HCT116 (cell line): ENCODE results near the gene GGACT. TPM values are rescaled to one million over a fixed set of nuclear protein-coding genes. Genes with fewer than 3 reads are reported as not detected.

Source experiments
- ATAC-seq: fragments of 200-7000 bp; cut with Tn5 transposase; 2 replicates; pipeline ENCODE4 v1.9.1; 2020; ENCODE audit warnings: mild to moderate bottlenecking, moderate library complexity
- BruUV-seq: library from RNA; stranded (reverse); fragments of 400-500 nt; replicated peaks from 2 replicates; lab custom pipeline; 2021; lab: Mats Ljungman, UMichigan
- CTCF ChIA-PET: fragments of 300-600 bp; sonication (Branson Sonifier 250); formaldehyde crosslinking; loops from one replicate; lab custom pipeline; 2021; ENCODE audit warnings: antibody characterized with exemption; lab: Charles Lee
- POLR2A ChIA-PET: fragments of 300-600, 350-600 bp; sonication (Branson Sonifier 250); formaldehyde crosslinking; loops from one replicate; lab custom pipeline; 2021; ENCODE audit warnings: antibody characterized with exemption; lab: Charles Lee
- RAD21 ChIA-PET, 2 experiments: fragments of 300-600 bp; sonication (Branson Sonifier 250); formaldehyde crosslinking; loops; one replicate each; lab custom pipeline; 2023; ENCODE audit warnings: low total read pairs in 2 of 2; ENCODE audit not compliant: uncharacterized antibody in 2 of 2, unreplicated experiment in 2 of 2, low non-redundant PET in 1 of 2; lab: Charles Lee
- DNase-seq: peaks from one replicate; pipeline ENCODE4 v3.0.0-alpha.2; 2010; ENCODE audit warnings: low read depth, low spot score
- H2AFZ ChIP-seq: fragments of 200-600 bp; shearing (Covaris generic), sonication (generic); 2 replicates; pipeline ENCODE4 v1.6.1; 2017; ENCODE audit warnings: low read depth, mixed run types, mixed read lengths, antibody characterized with exemption, low read length; ENCODE audit not compliant: poor library complexity, severe bottlenecking
- H3K27ac ChIP-seq: 2 replicates; pipeline ENCODE4 v1.5.1; 2012; ENCODE audit warnings: low read depth, low read length
- H3K27me3 ChIP-seq: fragments of 200-600 bp; sonication (generic); 2 replicates; pipeline ENCODE4 v1.6.1; 2016; ENCODE audit warnings: mixed run types, low read length, mixed read lengths; ENCODE audit not compliant: insufficient read depth
- H3K36me3 ChIP-seq, 2 experiments: fragments of 200-500 bp in 1 of 2; fragments of 200-600 bp in 1 of 2; sonication (Bioruptor generic) in 1 of 2; sonication (generic) in 1 of 2; 2 replicates each; pipeline versions ENCODE4 v1.5.1 to v1.6.1; 2014 to 2016; ENCODE audit warnings: low read length in 2 of 2, inconsistent platforms in 1 of 2, mixed read lengths in 1 of 2, mixed run types in 1 of 2; ENCODE audit not compliant: insufficient read depth in 2 of 2, control insufficient read depth in 1 of 2
- H3K4me1 ChIP-seq, 2 experiments: fragments of 200-600 bp in 1 of 2; sonication (generic) in 1 of 2; 2 replicates each; pipeline versions ENCODE4 v1.5.1 to v1.6.1; 2012 to 2017; ENCODE audit warnings: low read length in 2 of 2, inconsistent platforms in 1 of 2, mild to moderate bottlenecking in 1 of 2, mixed read lengths in 1 of 2, mixed run types in 1 of 2, moderate library complexity in 1 of 2; ENCODE audit not compliant: insufficient read depth in 2 of 2, control insufficient read depth in 1 of 2
- H3K4me2 ChIP-seq: fragments of 200-600 bp; sonication (generic); 2 replicates; pipeline ENCODE4 v1.6.1; 2017; ENCODE audit warnings: mixed run types, low read length, mixed read lengths
- H3K4me3 ChIP-seq, 2 experiments: fragments of 200-600 bp in 1 of 2; sonication (generic) in 1 of 2; replicated peaks in 1 of 2; 2 replicates each; pipeline ENCODE4 v1.5.1; 2011 to 2016; ENCODE audit warnings: low read length in 2 of 2, control low read depth in 1 of 2, low read depth in 1 of 2, mild to moderate bottlenecking in 1 of 2, mixed read lengths in 1 of 2, mixed run types in 1 of 2
- H3K79me2 ChIP-seq: fragments of 200-600 bp; sonication (generic); 2 replicates; pipeline ENCODE4 v1.6.1; 2017; ENCODE audit warnings: mild to moderate bottlenecking, mixed run types, low read length, moderate library complexity, mixed read lengths; ENCODE audit not compliant: insufficient read depth
- H3K9ac ChIP-seq: fragments of 200-600 bp; sonication (generic); 2 replicates; pipeline ENCODE4 v1.6.1; 2016; ENCODE audit warnings: low read length, mixed read lengths
- H3K9me2 ChIP-seq: fragments of 200-600 bp; sonication (generic), shearing (Covaris generic); 2 replicates; pipeline ENCODE4 v1.6.1; 2017; ENCODE audit warnings: mixed run types, mild to moderate bottlenecking, moderate library complexity; ENCODE audit not compliant: insufficient read depth
- H3K9me3 ChIP-seq, 2 experiments: fragments of 200-500 bp in 1 of 2; fragments of 200-600 bp in 1 of 2; sonication (Bioruptor generic) in 1 of 2; sonication (generic) in 1 of 2; 2 replicates each; pipeline ENCODE4 v1.6.1; 2014 to 2017; ENCODE audit warnings: low read length in 2 of 2, mixed read lengths in 2 of 2, inconsistent platforms in 1 of 2, low read depth in 1 of 2, mild to moderate bottlenecking in 1 of 2, mixed run types in 1 of 2, moderate library complexity in 1 of 2; ENCODE audit not compliant: control insufficient read depth in 1 of 2, insufficient read depth in 1 of 2
- H4K20me1 ChIP-seq: fragments of 200-600 bp; sonication (generic), shearing (Covaris generic); 2 replicates; pipeline ENCODE4 v1.6.1; 2017; ENCODE audit warnings: mixed run types, mild to moderate bottlenecking, moderate library complexity; ENCODE audit not compliant: insufficient read depth
- CBX3 ChIP-seq: IDR thresholded peaks from 2 replicates; pipeline ENCODE4 v1.6.1; 2012; ENCODE audit warnings: low read depth
- CEBPB ChIP-seq: IDR thresholded peaks from 2 replicates; pipeline ENCODE4 v1.6.1; 2012; ENCODE audit warnings: low read depth
- CTCF ChIP-seq, 3 experiments: fragments of 200-600 bp in 1 of 3; sonication (generic) in 1 of 3; IDR thresholded peaks in 2 of 3; conservative IDR thresholded peaks in 1 of 3; 2 replicates each; pipeline ENCODE4 v1.5.1; 2012 to 2017; ENCODE audit warnings: low read depth in 2 of 3, low read length in 2 of 3, antibody characterized with exemption in 1 of 3, borderline replicate concordance in 1 of 3, control low read depth in 1 of 3, mild to moderate bottlenecking in 1 of 3, mixed read lengths in 1 of 3, mixed run types in 1 of 3, moderate library complexity in 1 of 3; ENCODE audit not compliant: insufficient read depth in 1 of 3
- EGR1 ChIP-seq: IDR thresholded peaks from 2 replicates; pipeline ENCODE4 v1.6.1; 2012; ENCODE audit warnings: low read depth
- ELF1 ChIP-seq: IDR thresholded peaks from 2 replicates; pipeline ENCODE4 v1.6.1; 2012; ENCODE audit warnings: low read depth, borderline replicate concordance
- EZH2 ChIP-seq: fragments of 200-600 bp; sonication (generic); IDR thresholded peaks from 2 replicates; pipeline ENCODE4 v1.6.1; 2017; ENCODE audit warnings: antibody characterized with exemption, mixed run types
- FOSL1 ChIP-seq: IDR thresholded peaks from 2 replicates; pipeline ENCODE4 v1.6.1; 2012; ENCODE audit warnings: low read depth
- JUND ChIP-seq: IDR thresholded peaks from 2 replicates; pipeline ENCODE4 v1.6.1; 2012
- POLR2A ChIP-seq: IDR thresholded peaks from 2 replicates; pipeline ENCODE4 v1.7.0; 2011; ENCODE audit warnings: borderline replicate concordance; ENCODE audit not compliant: insufficient read depth, insufficient read length; ENCODE audit errors: extremely low read depth
- POLR2AphosphoS5 ChIP-seq: IDR thresholded peaks from 2 replicates; pipeline ENCODE4 v1.6.1; 2011; ENCODE audit warnings: mild to moderate bottlenecking, low read depth, low read length, moderate library complexity
- RAD21 ChIP-seq: IDR thresholded peaks from 2 replicates; pipeline ENCODE4 v1.6.1; 2012; ENCODE audit warnings: low read depth, mild to moderate bottlenecking
- SP1 ChIP-seq: IDR thresholded peaks from 2 replicates; pipeline ENCODE4 v1.6.1; 2012; ENCODE audit warnings: low read depth
- SRF ChIP-seq: IDR thresholded peaks from 2 replicates; pipeline ENCODE4 v1.6.1; 2012; ENCODE audit warnings: low read depth
- YY1 ChIP-seq: IDR thresholded peaks from 2 replicates; pipeline ENCODE4 v1.6.1; 2011; ENCODE audit warnings: low read length, low read depth, moderate library complexity, mild to moderate bottlenecking; ENCODE audit not compliant: insufficient replicate concordance; ENCODE audit errors: extremely low read depth
- ZBTB33 ChIP-seq: IDR thresholded peaks from 2 replicates; pipeline ENCODE4 v1.6.1; 2011; ENCODE audit warnings: mild to moderate bottlenecking, low read length, moderate library complexity; ENCODE audit not compliant: insufficient replicate concordance; ENCODE audit errors: extremely low read depth
- ZFX ChIP-seq: fragments of 450-650 bp; IDR thresholded peaks from 2 replicates; pipeline ENCODE4 v1.6.1; 2017
- ZNF274 ChIP-seq: fragments of 200-500 bp; sonication (Bioruptor generic); IDR thresholded peaks from 2 replicates; pipeline ENCODE4 v1.6.1; 2014; ENCODE audit warnings: mild to moderate bottlenecking, low read depth, low read length, inconsistent platforms
- intact Hi-C: fragments of 100-400 bp; cut with micrococcal nuclease; formaldehyde crosslinking; loops from 2 replicates; pipeline ENCODE4 v1.10.0; 2022
- total RNA-seq: library from RNA; stranded (reverse); gene quantifications from one replicate; pipeline ENCODE4 v1.2.1, GENCODE V29; 2021; ENCODE audit not compliant: unreplicated experiment
- TF ChIP-seq, protein P1 (sequence below): IDR thresholded peaks from 2 replicates; pipeline ENCODE4 v1.6.1; 2012; ENCODE audit warnings: low read depth
- TF ChIP-seq, protein P2 (sequence below): IDR thresholded peaks from 2 replicates; pipeline ENCODE4 v1.6.1; 2012

The GGACT gene
- total RNA-seq, 1 experiment from 2014 or later: 5.0 TPM

- CTCF ChIA-PET: no interaction called here
- Histone ChIP-seq H3K27me3 (no peaks in the 10 kb centered on the region), H3K9ac (no peak overlapping the region), H3K36me3 (no peaks in the 10 kb centered on the region), H3K79me2 (no peaks in the 10 kb centered on the region), H3K4me1 (no peaks in the 10 kb centered on the region), H4K20me1 (no peaks in the 10 kb centered on the region), H3K9me2 (no peaks in the 10 kb centered on the region), H3K27ac (no peak overlapping the region), H2AFZ (no peak overlapping the region), H3K9me3 (no peaks in the 10 kb centered on the region), H3K4me3 (no peak overlapping the region), H3K4me2 (no peak overlapping the region)
- no TSS peak for BruUV-seq
- ATAC-seq: no peak
- POLR2A ChIA-PET: no interaction called here
- TF ChIP-seq POLR2A (no peak), CBX3 (no peak), ELF1 (no peak), POLR2AphosphoS5 (no peak), SRF (no peak), EGR1 (no peak), CEBPB (no peak), FOSL1 (no peak), YY1 (no peak), RAD21 (no peak), SP1 (no peak), ZNF274 (no peak), EZH2 (no peak), ZFX (no peak), JUND (no peak), ZBTB33 (no peak), CTCF (IDR thresholded peaks at IDR 0.05 in 2 of 3, conservative IDR thresholded peaks at IDR 0.05 in 1 of 3; ENCODE audit: borderline replicate concordance in 1 of 3, insufficient read depth in 1 of 3, low read depth in 2 of 3, low read length in 2 of 3) (no peak)
- TF ChIP-seq, protein P1, sequence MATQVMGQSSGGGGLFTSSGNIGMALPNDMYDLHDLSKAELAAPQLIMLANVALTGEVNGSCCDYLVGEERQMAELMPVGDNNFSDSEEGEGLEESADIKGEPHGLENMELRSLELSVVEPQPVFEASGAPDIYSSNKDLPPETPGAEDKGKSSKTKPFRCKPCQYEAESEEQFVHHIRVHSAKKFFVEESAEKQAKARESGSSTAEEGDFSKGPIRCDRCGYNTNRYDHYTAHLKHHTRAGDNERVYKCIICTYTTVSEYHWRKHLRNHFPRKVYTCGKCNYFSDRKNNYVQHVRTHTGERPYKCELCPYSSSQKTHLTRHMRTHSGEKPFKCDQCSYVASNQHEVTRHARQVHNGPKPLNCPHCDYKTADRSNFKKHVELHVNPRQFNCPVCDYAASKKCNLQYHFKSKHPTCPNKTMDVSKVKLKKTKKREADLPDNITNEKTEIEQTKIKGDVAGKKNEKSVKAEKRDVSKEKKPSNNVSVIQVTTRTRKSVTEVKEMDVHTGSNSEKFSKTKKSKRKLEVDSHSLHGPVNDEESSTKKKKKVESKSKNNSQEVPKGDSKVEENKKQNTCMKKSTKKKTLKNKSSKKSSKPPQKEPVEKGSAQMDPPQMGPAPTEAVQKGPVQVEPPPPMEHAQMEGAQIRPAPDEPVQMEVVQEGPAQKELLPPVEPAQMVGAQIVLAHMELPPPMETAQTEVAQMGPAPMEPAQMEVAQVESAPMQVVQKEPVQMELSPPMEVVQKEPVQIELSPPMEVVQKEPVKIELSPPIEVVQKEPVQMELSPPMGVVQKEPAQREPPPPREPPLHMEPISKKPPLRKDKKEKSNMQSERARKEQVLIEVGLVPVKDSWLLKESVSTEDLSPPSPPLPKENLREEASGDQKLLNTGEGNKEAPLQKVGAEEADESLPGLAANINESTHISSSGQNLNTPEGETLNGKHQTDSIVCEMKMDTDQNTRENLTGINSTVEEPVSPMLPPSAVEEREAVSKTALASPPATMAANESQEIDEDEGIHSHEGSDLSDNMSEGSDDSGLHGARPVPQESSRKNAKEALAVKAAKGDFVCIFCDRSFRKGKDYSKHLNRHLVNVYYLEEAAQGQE: no peak
- TF ChIP-seq, protein P2, sequence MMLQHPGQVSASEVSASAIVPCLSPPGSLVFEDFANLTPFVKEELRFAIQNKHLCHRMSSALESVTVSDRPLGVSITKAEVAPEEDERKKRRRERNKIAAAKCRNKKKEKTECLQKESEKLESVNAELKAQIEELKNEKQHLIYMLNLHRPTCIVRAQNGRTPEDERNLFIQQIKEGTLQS: no peak
- intact Hi-C loops: no loop called here
- DNase-seq: no peak
- RAD21 ChIA-PET: no interaction called here
Observed at GRCh38 chr13:100530671-100531213, 57.8 kb downstream of the GGACT start.
